K562 (cell line): ENCODE results near the gene ISG20. TPM values are rescaled to one million over a fixed set of nuclear protein-coding genes. Genes with fewer than 3 reads are reported as not detected.
A peak's percentile ranks its signal among the peaks of the same experiment; 100 is the strongest.

Source experiments
- BRD9 ChIP-seq: fragments of 450-650 bp; IDR thresholded peaks from 2 replicates; pipeline ENCODE4 v1.6.1; 2018; ENCODE audit warnings: low read depth; ENCODE audit not compliant: partially characterized antibody
- FOSL1 ChIP-seq: fragments of 200-800 bp; sonication (Bioruptor generic); conservative IDR thresholded peaks from 2 replicates; pipeline ENCODE4 v1.6.1; 2016; ENCODE audit warnings: missing genetic modification characterization, missing compliant biosample characterization
- FOXK1 ChIP-seq: sonication (generic); formaldehyde crosslinking; IDR thresholded peaks from 2 replicates; pipeline ENCODE4 v1.8.0; 2022; ENCODE audit warnings: missing genetic modification reagents, mild to moderate bottlenecking, borderline replicate concordance
- ILF3 ChIP-seq: fragments of 450-650 bp; IDR thresholded peaks from 2 replicates; pipeline ENCODE4 v1.6.1; 2018; ENCODE audit warnings: antibody characterized with exemption, mild to moderate bottlenecking, moderate library complexity, borderline replicate concordance
- NFATC3 ChIP-seq: fragments of 450-650 bp; IDR thresholded peaks from 2 replicates; pipeline ENCODE4 v1.6.1; 2017; ENCODE audit warnings: mild to moderate bottlenecking
- POLR2H ChIP-seq: IDR thresholded peaks from 2 replicates; pipeline ENCODE4 v1.6.1; 2016; ENCODE audit warnings: missing genetic modification characterization, low read depth, mild to moderate bottlenecking, control low read depth, missing compliant biosample characterization, moderate library complexity
- POU5F1 ChIP-seq: fragments of 150-350 bp; IDR thresholded peaks from 2 replicates; pipeline ENCODE4 v1.6.1; 2014; ENCODE audit warnings: borderline replicate concordance, low read length, low read depth, mild to moderate bottlenecking; ENCODE audit not compliant: partially characterized antibody
- PRPF4 ChIP-seq: fragments of 200-400 bp; formaldehyde crosslinking; IDR thresholded peaks from one replicate; pipeline ENCODE4 v1.6.1; 2017; ENCODE audit warnings: low read length, low read depth, mild to moderate bottlenecking; ENCODE audit not compliant: insufficient read depth, poor library complexity, severe bottlenecking
- RUNX1 ChIP-seq: sonication (generic); IDR thresholded peaks from 2 replicates; pipeline ENCODE4 v1.6.1; 2016; ENCODE audit warnings: antibody characterized with exemption, low read depth
- SIN3A ChIP-seq, 2 experiments: fragments of 150-350 bp in 1 of 2; IDR thresholded peaks; 2 replicates each; pipeline ENCODE4 v1.6.1; 2011 to 2016; ENCODE audit warnings: borderline replicate concordance in 2 of 2, low read depth in 2 of 2, low read length in 2 of 2, mild to moderate bottlenecking in 2 of 2, moderate library complexity in 2 of 2; ENCODE audit not compliant: control insufficient read depth in 1 of 2
- SOX6 ChIP-seq: fragments of 450-650 bp; IDR thresholded peaks from 2 replicates; pipeline ENCODE4 v1.6.1; 2014; ENCODE audit warnings: mild to moderate bottlenecking
- THRAP3 ChIP-seq: fragments of 450-650 bp; IDR thresholded peaks from 2 replicates; pipeline ENCODE4 v1.6.1; 2016; ENCODE audit warnings: mild to moderate bottlenecking, inconsistent platforms, borderline replicate concordance
- XRCC5 ChIP-seq: fragments of 200-400 bp; formaldehyde crosslinking; IDR thresholded peaks from 2 replicates; pipeline ENCODE4 v1.6.1; 2017; ENCODE audit warnings: low read depth, mild to moderate bottlenecking, low read length
- ZBTB8A ChIP-seq: fragments of 450-650 bp; IDR thresholded peaks from 2 replicates; pipeline ENCODE4 v1.6.1; 2018; ENCODE audit warnings: mild to moderate bottlenecking, moderate library complexity; ENCODE audit not compliant: partially characterized antibody
- ZNF140 ChIP-seq: fragments of 250-450 bp; sonication (Bioruptor Pico); IDR thresholded peaks from 2 replicates; pipeline ENCODE4 v1.8.0; 2021; ENCODE audit warnings: moderate library complexity, mild to moderate bottlenecking, inconsistent platforms
- ZNF592 ChIP-seq: fragments of 450-650 bp; IDR thresholded peaks from 2 replicates; pipeline ENCODE4 v1.6.1; 2017; ENCODE audit warnings: antibody characterized with exemption, mild to moderate bottlenecking
- ZNF77 ChIP-seq: fragments of 250-450 bp; sonication (Bioruptor Pico); IDR thresholded peaks from 2 replicates; pipeline ENCODE4 v1.5.0; 2020
- polyA plus RNA-seq, 8 experiments: library from polyadenylated mRNA; depleted of rRNA in 4 of 8; stranded (reverse) in 5 of 8; unstranded in 3 of 8; fragments of >200 nt; fragmentation: Nextera tagmentation in 2 of 8; fragmentation: Illumina TruSeq in 1 of 8; extraction: Ambion mirVana in 2 of 8; extraction: Trizol in 1 of 8; gene quantifications; 2 replicates each; pipeline versions ENCODE4 v1.2.1 to v1.2.3, GENCODE V29; 2011 to 2014; ENCODE audit warnings: inconsistent platforms in 1 of 8, missing spikeins in 1 of 8
- total RNA-seq, 7 experiments: library from RNA; depleted of rRNA in 6 of 7; stranded (reverse); fragments of >200 nt in 6 of 7; fragmentation: Illumina TruSeq in 2 of 7; extraction: Trizol in 2 of 7; gene quantifications; 2 replicates each; pipeline versions ENCODE4 v1.2.1 to v1.2.3, GENCODE V29; 2011 to 2021; ENCODE audit warnings: low replicate concordance in 1 of 7
- TF ChIP-seq, protein P1 (sequence below): fragments of 200-800 bp; sonication (Bioruptor generic); IDR thresholded peaks from 2 replicates; pipeline ENCODE4 v1.6.1; 2016; ENCODE audit warnings: missing genetic modification characterization, missing compliant biosample characterization

ISG20 gene
- total and polyA plus RNA-seq, 9 of the 15 experiments (the other 6 are each of a cell fraction or from before 2014, with no cell fraction given), result 0.06 to 2.1 (median 1.00) TPM

- TF ChIP-seq XRCC5 (peak; percentile 88), FOSL1 (tag) (peak; percentile 98), RUNX1 (no peak), SIN3A (IDR thresholded peaks at IDR 0.05; ENCODE audit: borderline replicate concordance in 2 of 2, control insufficient read depth in 1 of 2, low read depth in 2 of 2, low read length in 2 of 2) (peak; percentile 50 to 72; a peak in 1 of 4 replicates), ZNF592 (peak; percentile 46; the same call in 1 of the 2 replicates), ZNF77 (CRISPR knock-in tag) (no peak), PRPF4 (no peak), ZBTB8A (no peak), ZNF140 (CRISPR knock-in tag) (no peak), BRD9 (no peak), NFATC3 (no peak), THRAP3 (no peak), FOXK1 (CRISPR knock-in tag) (peak; percentile 70; the same call in 1 of the 2 replicates), SOX6 (peak; percentile 78), POU5F1 (no peak), POLR2H (no peak), ILF3 (no peak)
- TF ChIP-seq, protein P1, sequence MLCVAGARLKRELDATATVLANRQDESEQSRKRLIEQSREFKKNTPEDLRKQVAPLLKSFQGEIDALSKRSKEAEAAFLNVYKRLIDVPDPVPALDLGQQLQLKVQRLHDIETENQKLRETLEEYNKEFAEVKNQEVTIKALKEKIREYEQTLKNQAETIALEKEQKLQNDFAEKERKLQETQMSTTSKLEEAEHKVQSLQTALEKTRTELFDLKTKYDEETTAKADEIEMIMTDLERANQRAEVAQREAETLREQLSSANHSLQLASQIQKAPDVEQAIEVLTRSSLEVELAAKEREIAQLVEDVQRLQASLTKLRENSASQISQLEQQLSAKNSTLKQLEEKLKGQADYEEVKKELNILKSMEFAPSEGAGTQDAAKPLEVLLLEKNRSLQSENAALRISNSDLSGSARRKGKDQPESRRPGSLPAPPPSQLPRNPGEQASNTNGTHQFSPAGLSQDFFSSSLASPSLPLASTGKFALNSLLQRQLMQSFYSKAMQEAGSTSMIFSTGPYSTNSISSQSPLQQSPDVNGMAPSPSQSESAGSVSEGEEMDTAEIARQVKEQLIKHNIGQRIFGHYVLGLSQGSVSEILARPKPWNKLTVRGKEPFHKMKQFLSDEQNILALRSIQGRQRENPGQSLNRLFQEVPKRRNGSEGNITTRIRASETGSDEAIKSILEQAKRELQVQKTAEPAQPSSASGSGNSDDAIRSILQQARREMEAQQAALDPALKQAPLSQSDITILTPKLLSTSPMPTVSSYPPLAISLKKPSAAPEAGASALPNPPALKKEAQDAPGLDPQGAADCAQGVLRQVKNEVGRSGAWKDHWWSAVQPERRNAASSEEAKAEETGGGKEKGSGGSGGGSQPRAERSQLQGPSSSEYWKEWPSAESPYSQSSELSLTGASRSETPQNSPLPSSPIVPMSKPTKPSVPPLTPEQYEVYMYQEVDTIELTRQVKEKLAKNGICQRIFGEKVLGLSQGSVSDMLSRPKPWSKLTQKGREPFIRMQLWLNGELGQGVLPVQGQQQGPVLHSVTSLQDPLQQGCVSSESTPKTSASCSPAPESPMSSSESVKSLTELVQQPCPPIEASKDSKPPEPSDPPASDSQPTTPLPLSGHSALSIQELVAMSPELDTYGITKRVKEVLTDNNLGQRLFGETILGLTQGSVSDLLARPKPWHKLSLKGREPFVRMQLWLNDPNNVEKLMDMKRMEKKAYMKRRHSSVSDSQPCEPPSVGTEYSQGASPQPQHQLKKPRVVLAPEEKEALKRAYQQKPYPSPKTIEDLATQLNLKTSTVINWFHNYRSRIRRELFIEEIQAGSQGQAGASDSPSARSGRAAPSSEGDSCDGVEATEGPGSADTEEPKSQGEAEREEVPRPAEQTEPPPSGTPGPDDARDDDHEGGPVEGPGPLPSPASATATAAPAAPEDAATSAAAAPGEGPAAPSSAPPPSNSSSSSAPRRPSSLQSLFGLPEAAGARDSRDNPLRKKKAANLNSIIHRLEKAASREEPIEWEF (CRISPR knock-in tag), result no peak; the same call in 1 of the 2 replicates
Measured at GRCh38 chr15:88638626-88639372, at the start of gene ISG20 (continued).
